ENCODE data around the gene THSD7B. TPM values are rescaled to one million over a fixed set of nuclear protein-coding genes. Genes with fewer than 3 reads are reported as not detected.

Gene THSD7B
- polyA plus RNA-seq, 1 donor from 2014 or later, result 0.46 TPM

- Histone ChIP-seq H3K79me2 (replicated peaks; ENCODE audit: insufficient read depth, low read length) (no peaks in the 10 kb centered on the region), H3K27me3 (ENCODE audit: insufficient read depth, low read depth, low read length) (no peaks in the 10 kb centered on the region), H3K9me2 (ENCODE audit: insufficient read depth, low read length) (no peaks in the 10 kb centered on the region), H3K9me3 (ENCODE audit: low read length) (no peaks in the 10 kb centered on the region), H3K4me3 (ENCODE audit: low read length) (no peak overlapping the region), H3K27ac (ENCODE audit: low read length) (no peak overlapping the region), H3F3A (ENCODE audit: insufficient read depth, low read length, poor library complexity, severe bottlenecking) (no peaks in the 10 kb centered on the region), H4K20me1 (ENCODE audit: insufficient read depth) (no peaks in the 10 kb centered on the region), H2AFZ (ENCODE audit: low read depth, low read length) (no peak overlapping the region), H3K9ac (ENCODE audit: low read length) (no peak overlapping the region), H3K4me2 (ENCODE audit: low read length) (no peak overlapping the region), H3K36me3 (ENCODE audit: insufficient read depth, low read length) (no peaks in the 10 kb centered on the region)
- no peak for TF ChIP-seq TAF1 (IDR thresholded peaks at IDR 0.05; ENCODE audit: low read depth)
- no peak for TF ChIP-seq RAD21 (conservative IDR thresholded peaks at IDR 0.05)
- no peak for TF ChIP-seq CTCF (IDR thresholded peaks at IDR 0.05; ENCODE audit: poor library complexity, severe bottlenecking)
- no peak for TF ChIP-seq MXI1 (conservative IDR thresholded peaks at IDR 0.05; ENCODE audit: poor library complexity, severe bottlenecking)
- TF ChIP-seq SMC3 (conservative IDR thresholded peaks at IDR 0.05; ENCODE audit: poor library complexity), result no peak
- no peak for TF ChIP-seq POLR2AphosphoS5 (IDR thresholded peaks at IDR 0.05)
- no peak for TF ChIP-seq REST (IDR thresholded peaks at IDR 0.05; ENCODE audit: borderline replicate concordance)
- TF ChIP-seq EZH2 (IDR thresholded peaks at IDR 0.05; ENCODE audit: borderline replicate concordance, insufficient read depth, low read length, poor library complexity, severe bottlenecking), result no peak
- TF ChIP-seq EP300 (conservative IDR thresholded peaks at IDR 0.05; ENCODE audit: poor library complexity, severe bottlenecking), result no peak
Measured at GRCh38 chr2:137231628-137232027, 466.3 kb downstream of the THSD7B start.

- Histone ChIP-seq H3F3A (ENCODE audit: insufficient read depth, low read length, poor library complexity, severe bottlenecking) (no peaks in the 10 kb centered on the region), H3K36me3 (ENCODE audit: insufficient read depth, low read length) (no peaks in the 10 kb centered on the region), H3K27ac (ENCODE audit: low read length) (no peak overlapping the region), H3K4me2 (ENCODE audit: low read length) (no peak overlapping the region), H3K9ac (ENCODE audit: low read length) (no peak overlapping the region), H4K20me1 (ENCODE audit: insufficient read depth) (no peaks in the 10 kb centered on the region), H3K9me2 (ENCODE audit: insufficient read depth, low read length) (no peaks in the 10 kb centered on the region), H3K4me3 (ENCODE audit: low read length) (no peak overlapping the region), H3K9me3 (ENCODE audit: low read length) (no peaks in the 10 kb centered on the region), H2AFZ (ENCODE audit: low read depth, low read length) (no peak overlapping the region), H3K27me3 (ENCODE audit: insufficient read depth, low read depth, low read length) (no peaks in the 10 kb centered on the region), H3K79me2 (replicated peaks; ENCODE audit: insufficient read depth, low read length) (no peaks in the 10 kb centered on the region)
- no peak for TF ChIP-seq SMC3 (conservative IDR thresholded peaks at IDR 0.05; ENCODE audit: poor library complexity)
Measured at GRCh38 chr2:137232076-137232475, 466.7 kb downstream of the THSD7B start.

- Histone ChIP-seq H3K9me2 (ENCODE audit: insufficient read depth, low read length) (no peaks in the 10 kb centered on the region), H4K20me1 (ENCODE audit: insufficient read depth) (no peaks in the 10 kb centered on the region), H3K27me3 (ENCODE audit: insufficient read depth, low read depth, low read length) (no peaks in the 10 kb centered on the region), H3K4me3 (ENCODE audit: low read length) (no peak overlapping the region), H3K79me2 (replicated peaks; ENCODE audit: insufficient read depth, low read length) (no peaks in the 10 kb centered on the region), H3K4me2 (ENCODE audit: low read length) (no peak overlapping the region), H3K9me3 (ENCODE audit: low read length) (no peaks in the 10 kb centered on the region), H3K36me3 (ENCODE audit: insufficient read depth, low read length) (no peaks in the 10 kb centered on the region), H2AFZ (ENCODE audit: low read depth, low read length) (no peak overlapping the region), H3K9ac (ENCODE audit: low read length) (no peak overlapping the region), H3K27ac (ENCODE audit: low read length) (no peak overlapping the region), H3F3A (ENCODE audit: insufficient read depth, low read length, poor library complexity, severe bottlenecking) (no peaks in the 10 kb centered on the region)
- TF ChIP-seq SMC3 (conservative IDR thresholded peaks at IDR 0.05; ENCODE audit: poor library complexity) (no peak), POLR2AphosphoS5 (IDR thresholded peaks at IDR 0.05) (no peak), MXI1 (conservative IDR thresholded peaks at IDR 0.05; ENCODE audit: poor library complexity, severe bottlenecking) (no peak), EP300 (conservative IDR thresholded peaks at IDR 0.05; ENCODE audit: poor library complexity, severe bottlenecking) (no peak), TAF1 (IDR thresholded peaks at IDR 0.05; ENCODE audit: low read depth) (no peak)
Measured at GRCh38 chr2:137233091-137233490, 467.7 kb downstream of the THSD7B start.
